ENCODE results near the gene ARHGAP40. TPM values are rescaled to one million over a fixed set of nuclear protein-coding genes. Genes with fewer than 3 reads are reported as not detected.

The ARHGAP40 gene
- total RNA-seq, 1 donor from 2014 or later, result 0.64 TPM

- peaks cover 18% of the 10 kb centered on the region for H3K27me3 Mint-ChIP-seq (ENCODE audit: unreplicated experiment)
- TF ChIP-seq CTCF (IDR thresholded peaks at IDR 0.05; ENCODE audit: unreplicated experiment), result no peak
These were observed 43.1 kb downstream of the ARHGAP40 start for GRCh38 chr20:38644588-38645260.

GRCh38 chr20:38645351-38645750 is 43.7 kb downstream of the ARHGAP40 start:
- H3K9me3 Mint-ChIP-seq (ENCODE audit: unreplicated experiment), result no peaks in the 10 kb centered on the region
- no peak overlapping the region for H3K27ac Mint-ChIP-seq (ENCODE audit: unreplicated experiment)
- TF ChIP-seq CTCF (IDR thresholded peaks at IDR 0.05; ENCODE audit: unreplicated experiment), result no peak
- no peak for DNase-seq (ENCODE audit: low spot score)
- no peaks in the 10 kb centered on the region for H3K36me3 Mint-ChIP-seq (ENCODE audit: low read depth, unreplicated experiment)
- H3K4me1 Mint-ChIP-seq (ENCODE audit: unreplicated experiment), result peaks cover 13% of the 10 kb centered on the region
- no peak overlapping the region for H3K4me3 Mint-ChIP-seq (ENCODE audit: unreplicated experiment)
- H3K27me3 Mint-ChIP-seq (ENCODE audit: unreplicated experiment), result peaks cover 15% of the 10 kb centered on the region

More at GRCh38 chr20:38644588-38645260, 43.1 kb downstream of the ARHGAP40 start:
- peaks cover 17% of the 10 kb centered on the region for H3K4me1 Mint-ChIP-seq (ENCODE audit: unreplicated experiment)
- no peak for DNase-seq (ENCODE audit: low spot score)
- H3K4me3 Mint-ChIP-seq (ENCODE audit: unreplicated experiment), result no peak overlapping the region
- H3K36me3 Mint-ChIP-seq (ENCODE audit: low read depth, unreplicated experiment), result no peaks in the 10 kb centered on the region
- H3K27ac Mint-ChIP-seq (ENCODE audit: unreplicated experiment), result peak overlapping the region; percentile 19
- H3K9me3 Mint-ChIP-seq (ENCODE audit: unreplicated experiment), result no peaks in the 10 kb centered on the region

- Mint-ChIP-seq H3K27me3 (ENCODE audit: unreplicated experiment) (peaks cover 15% of the 10 kb centered on the region), H3K27ac (ENCODE audit: unreplicated experiment) (no peak overlapping the region)
These were observed 44.6 kb downstream of the ARHGAP40 start for GRCh38 chr20:38645980-38646858.

DNA sequence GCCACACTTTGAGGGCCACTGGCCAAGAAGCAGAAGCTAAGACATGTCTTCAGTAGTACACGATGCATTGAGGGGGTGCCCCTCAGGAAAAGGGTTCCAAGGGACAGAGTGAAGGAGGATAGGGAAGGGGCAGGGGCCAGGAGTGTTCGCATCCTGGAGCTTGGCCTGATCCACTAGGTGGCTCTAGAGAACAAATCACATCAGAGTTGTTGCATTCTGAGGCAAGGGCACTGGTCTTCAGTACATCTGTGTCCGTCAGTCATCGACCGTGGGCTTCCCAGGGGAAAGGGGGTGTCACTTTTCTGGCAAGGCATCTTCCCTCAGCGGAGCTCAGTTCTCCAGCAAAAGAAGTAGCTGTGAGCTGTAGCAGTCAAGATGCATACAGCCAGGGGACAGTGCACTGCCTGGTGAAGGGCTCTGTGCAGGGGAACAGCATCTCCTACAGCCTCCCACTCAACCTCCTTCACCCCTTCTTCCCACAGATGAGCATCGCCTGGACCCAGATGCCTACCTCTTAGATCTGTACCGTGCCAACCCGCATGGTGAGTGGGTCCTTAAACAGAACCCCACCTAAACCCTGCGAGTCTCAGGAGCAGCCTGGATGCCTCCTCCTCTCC is 47.8 kb downstream of the ARHGAP40 start:
- peak; percentile 44 for DNase-seq (ENCODE audit: low spot score)
- Mint-ChIP-seq H3K4me3 (ENCODE audit: unreplicated experiment) (no peak overlapping the region), H3K27me3 (ENCODE audit: unreplicated experiment) (peaks cover 18% of the 10 kb centered on the region), H3K27ac (ENCODE audit: unreplicated experiment) (no peak overlapping the region), H3K4me1 (ENCODE audit: unreplicated experiment) (peaks cover 3% of the 10 kb centered on the region), H3K36me3 (ENCODE audit: low read depth, unreplicated experiment) (no peaks in the 10 kb centered on the region), H3K9me3 (ENCODE audit: unreplicated experiment) (no peaks in the 10 kb centered on the region)
- no peak for TF ChIP-seq CTCF (IDR thresholded peaks at IDR 0.05; ENCODE audit: unreplicated experiment)

More at GRCh38 chr20:38645980-38646858, 44.6 kb downstream of the ARHGAP40 start:
- peak; percentile 97 for TF ChIP-seq CTCF (IDR thresholded peaks at IDR 0.05; ENCODE audit: unreplicated experiment)
- Mint-ChIP-seq H3K36me3 (ENCODE audit: low read depth, unreplicated experiment) (no peaks in the 10 kb centered on the region), H3K4me3 (ENCODE audit: unreplicated experiment) (peak overlapping the region; percentile 67), H3K9me3 (ENCODE audit: unreplicated experiment) (no peaks in the 10 kb centered on the region), H3K4me1 (ENCODE audit: unreplicated experiment) (peaks cover 7% of the 10 kb centered on the region)
- DNase-seq (ENCODE audit: low spot score), result peak; percentile 92
